Psoas muscle (tissue), 8 donors: ENCODE data around the gene TMEM203. TPM values are rescaled to one million over a fixed set of nuclear protein-coding genes. Genes with fewer than 3 reads are reported as not detected.

Source experiments
- ATAC-seq, 4 donors: fragments of 200-7000 bp; cut with Tn5 transposase; one replicate each; pipeline ENCODE4 v1.9.1; 2020; ENCODE audit warnings: moderate library complexity in 3 of 4, mild to moderate bottlenecking in 2 of 4
- DNase-seq, 2 donors: peaks; one replicate each; pipeline ENCODE4 v3.0.0-alpha.2; 2020
- H3K27ac ChIP-seq: fragments of 200-600 bp; one replicate; pipeline ENCODE4 v1.8.0; 2022
- H3K27me3 ChIP-seq, 3 donors: fragments of 200-600 bp in 1 of 3; one replicate each; pipeline versions ENCODE4 v1.6.1 to v1.8.0; 2013 to 2022; ENCODE audit warnings: low read length in 2 of 3, mild to moderate bottlenecking in 2 of 3, moderate library complexity in 1 of 3; ENCODE audit not compliant: insufficient read depth in 3 of 3
- H3K36me3 ChIP-seq, 2 donors: fragments of 200-600 bp in 1 of 2; one replicate each; pipeline versions ENCODE4 v1.6.1 to v1.8.0; 2013 to 2022; ENCODE audit warnings: low read depth in 1 of 2, mild to moderate bottlenecking in 1 of 2, moderate library complexity in 1 of 2; ENCODE audit not compliant: insufficient read depth in 1 of 2
- H3K4me1 ChIP-seq: fragments of 200-600 bp; one replicate; pipeline ENCODE4 v1.8.0; 2022
- H3K4me3 ChIP-seq: fragments of 200-600 bp; one replicate; pipeline ENCODE4 v1.8.0; 2022; ENCODE audit warnings: mild to moderate bottlenecking
- H3K9me3 ChIP-seq: fragments of 200-600 bp; one replicate; pipeline ENCODE4 v1.8.0; 2022
- WGBS, 3 donors: extraction: QIAGEN DNeasy Blood & Tissue Kit; methylation state at CpG; one replicate each; pipeline versions ENCODE4 v1.1.6 to v1.1.7; 2013; 5-methylcytosine and 5-hydroxymethylcytosine counted together
- intact Hi-C, 2 donors: fragments of 100-400 bp; cut with DNase I; formaldehyde crosslinking; loops; one replicate each; pipeline versions ENCODE4 v1.11.0 to v1.14.2; 2022
- polyA plus RNA-seq, 3 donors: library from polyadenylated mRNA; stranded (reverse); fragments of 200-250 nt; gene quantifications; one replicate each; pipeline ENCODE4 v1.2.3, GENCODE V29; 2013
- total RNA-seq, 4 donors: library from RNA; stranded (reverse); fragmentation: NEBNext Ultra II Directional in 2 of 4; extraction: Animal tissue kit (Norgen Biotek cat#: 25700) in 2 of 4; gene quantifications; one replicate each; pipeline versions ENCODE4 v1.2.1 to v1.2.4, GENCODE V29; 2021 to 2023
- TF ChIP-seq, protein P1 (sequence below): fragments of 200-600 bp; IDR thresholded peaks from one replicate; pipeline ENCODE4 v1.8.0; 2022; ENCODE audit warnings: antibody characterized with exemption
- donor health status: healthy with polysubstance abuse.
- donor health status: DM: no; HTN: no; CAD: no; lungs with moderate emphysema.
- donor health status: Bipolar disorder and iron deficiency.
- donor health status: healthy.
- donor health status: DM: yes; HTN: yes; CAD: no.
- donor health status: DM: no; HTN: no; CAD: no.
- donor health status: DM: no; HTN: no; CAD: no.
- donor health status: DM: yes; HTN: yes; CAD: no.

Gene TMEM203
- total and polyA plus RNA-seq, 7 donors, result 30.6 to 71.6 (median 36.9) TPM

GRCh38 chr9:137252555-137253506 is 47.4 kb upstream of the TMEM203 start:
- DNase-seq, result no peak
- Histone ChIP-seq H3K36me3 (peaks cover 0 to 16% of the 10 kb centered on the region in 2 donors), H3K27ac (no peak overlapping the region), H3K27me3 (no peaks in the 10 kb centered on the region), H3K4me1 (peaks cover 17% of the 10 kb centered on the region), H3K4me3 (no peak overlapping the region), H3K9me3 (no peaks in the 10 kb centered on the region)
- intact Hi-C loops, result no loop called here
- no peak for ATAC-seq
- TF ChIP-seq, protein P1, sequence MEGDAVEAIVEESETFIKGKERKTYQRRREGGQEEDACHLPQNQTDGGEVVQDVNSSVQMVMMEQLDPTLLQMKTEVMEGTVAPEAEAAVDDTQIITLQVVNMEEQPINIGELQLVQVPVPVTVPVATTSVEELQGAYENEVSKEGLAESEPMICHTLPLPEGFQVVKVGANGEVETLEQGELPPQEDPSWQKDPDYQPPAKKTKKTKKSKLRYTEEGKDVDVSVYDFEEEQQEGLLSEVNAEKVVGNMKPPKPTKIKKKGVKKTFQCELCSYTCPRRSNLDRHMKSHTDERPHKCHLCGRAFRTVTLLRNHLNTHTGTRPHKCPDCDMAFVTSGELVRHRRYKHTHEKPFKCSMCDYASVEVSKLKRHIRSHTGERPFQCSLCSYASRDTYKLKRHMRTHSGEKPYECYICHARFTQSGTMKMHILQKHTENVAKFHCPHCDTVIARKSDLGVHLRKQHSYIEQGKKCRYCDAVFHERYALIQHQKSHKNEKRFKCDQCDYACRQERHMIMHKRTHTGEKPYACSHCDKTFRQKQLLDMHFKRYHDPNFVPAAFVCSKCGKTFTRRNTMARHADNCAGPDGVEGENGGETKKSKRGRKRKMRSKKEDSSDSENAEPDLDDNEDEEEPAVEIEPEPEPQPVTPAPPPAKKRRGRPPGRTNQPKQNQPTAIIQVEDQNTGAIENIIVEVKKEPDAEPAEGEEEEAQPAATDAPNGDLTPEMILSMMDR, result no peak
- WGBS, 3 donors, result 87 to 93% (median 91%) methylated on average over 26 to 35 of the region's 35 CpGs

- intact Hi-C loops, result no loop called here
- Histone ChIP-seq H3K27me3 (no peaks in the 10 kb centered on the region), H3K36me3 (peaks cover 0 to 6% of the 10 kb centered on the region in 2 donors), H3K9me3 (no peaks in the 10 kb centered on the region), H3K27ac (no peak overlapping the region), H3K4me1 (peaks cover 22% of the 10 kb centered on the region), H3K4me3 (no peak overlapping the region)
- TF ChIP-seq, protein P1, result no peak
- 84 to 87% (median 84%) methylated on average over 21 to 22 of the region's 22 CpGs for WGBS, 3 donors
- DNase-seq (no peak), ATAC-seq (no peak)
These were observed 46.2 kb upstream of the TMEM203 start for GRCh38 chr9:137251490-137252268.

- no peak within 1 kb of the TSS for H3K4me3 ChIP-seq
- H3K27ac ChIP-seq, result no peak within 1 kb of the TSS
- H3K27me3 ChIP-seq, result no peaks in the 10 kb centered on the region
- no peak for ATAC-seq
- 50 to 66% (median 53%) methylated on average over 4 of the region's 4 CpGs for WGBS, 3 donors
- H3K4me1 ChIP-seq, result peaks cover 19% of the 10 kb centered on the region
- intact Hi-C loops, result no loop called here
- H3K9me3 ChIP-seq, result no peaks in the 10 kb centered on the region
- H3K36me3 ChIP-seq, result peaks cover 0 to under 1% of the 10 kb centered on the region in 2 donors
- TF ChIP-seq, protein P1, result no peak
- no peak for DNase-seq
These were observed 45.7 kb upstream of the TMEM203 start, which contains the start of gene STPG3 for GRCh38 chr9:137251194-137251461. Gene STPG3 (plus strand): TSS chr9:137251286. CDS start chr9:137251287, 1 bp downstream.

DNA sequence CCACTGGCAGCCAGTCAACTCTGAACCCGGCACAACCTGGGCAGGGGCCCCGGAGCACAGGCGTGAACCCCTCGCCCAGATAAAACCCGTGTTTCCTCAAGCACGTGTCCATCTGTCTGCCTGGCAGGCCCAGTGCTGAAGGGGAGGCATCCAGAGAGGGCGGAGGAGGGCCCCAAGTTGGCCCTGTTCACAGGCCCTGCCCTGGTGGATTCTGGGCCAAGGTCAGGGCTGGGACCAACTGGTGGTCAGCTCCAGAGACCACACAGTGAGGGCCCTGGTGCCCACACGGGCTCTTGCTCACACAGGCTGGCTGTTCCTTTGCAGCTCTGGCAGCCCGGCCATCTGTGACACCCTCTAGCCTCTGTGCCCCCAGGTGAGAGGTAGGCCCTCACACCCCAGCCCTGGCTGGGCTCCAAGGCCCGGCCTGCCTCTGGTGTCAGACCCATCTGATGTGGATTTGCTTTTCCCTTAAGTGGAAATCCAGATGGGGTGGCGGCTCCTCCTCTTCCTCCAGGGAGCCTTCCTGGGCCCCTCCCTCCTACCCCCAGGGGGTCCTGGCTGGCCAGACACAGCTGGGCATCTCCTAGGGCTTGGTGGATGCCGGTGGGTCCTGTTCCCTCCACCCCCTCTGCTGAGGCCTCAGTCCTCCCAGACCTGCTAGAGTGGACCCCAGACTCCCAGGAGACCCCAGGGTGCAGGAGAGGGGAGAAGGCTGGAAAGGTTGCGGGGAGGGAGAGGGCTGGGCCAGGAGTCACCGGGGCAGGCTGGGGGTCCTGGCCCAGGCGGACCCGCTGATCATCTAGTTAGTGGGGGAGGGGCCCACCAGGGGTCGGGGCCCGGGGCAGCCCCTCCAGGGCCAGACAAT is 45.1 kb upstream of the TMEM203 start:
- no peak for DNase-seq
- no peaks in the 10 kb centered on the region for H3K36me3 ChIP-seq
- peaks cover 16% of the 10 kb centered on the region for H3K4me1 ChIP-seq
- no peak overlapping the region for H3K27ac ChIP-seq
- ATAC-seq, result no peak
- H3K4me3 ChIP-seq, result no peak overlapping the region
- WGBS, 3 donors, result 25 to 53% (median 34%) methylated on average over 17 to 18 of the region's 18 CpGs
- intact Hi-C loops, result no loop called here
- TF ChIP-seq, protein P1, result no peak
- H3K27me3 ChIP-seq, result no peaks in the 10 kb centered on the region
- H3K9me3 ChIP-seq, result no peaks in the 10 kb centered on the region
